PC-9 (cell line): Measurements from ENCODE around the gene TBC1D24. TPM values are rescaled to one million over a fixed set of nuclear protein-coding genes. Genes with fewer than 3 reads are reported as not detected.

Experiments used
- BruUV-seq: library from RNA; stranded (reverse); fragments of 400-500 nt; replicated peaks from 2 replicates; lab custom pipeline; 2021; lab: Mats Ljungman, UMichigan
- CTCF ChIA-PET: fragments of 300-600 bp; sonication (Branson Sonifier 250); formaldehyde crosslinking; loops from one replicate; lab custom pipeline; 2022; ENCODE audit warnings: antibody characterized with exemption; lab: Charles Lee
- POLR2A ChIA-PET: fragments of 300-600 bp; sonication (Branson Sonifier 250); formaldehyde crosslinking; loops from one replicate; lab custom pipeline; 2022; ENCODE audit warnings: antibody characterized with exemption; ENCODE audit not compliant: unreplicated experiment; lab: Charles Lee
- DNase-seq, 2 experiments: peaks; one replicate each; pipeline versions ENCODE4 v3.0.0 to v3.0.0-alpha.2; 2015 to 2022; ENCODE audit warnings: mixed read lengths in 1 of 2
- H2AFZ ChIP-seq: fragments of 200-600 bp; sonication (generic); 2 replicates; pipeline ENCODE4 v1.8.1; 2017; ENCODE audit warnings: antibody characterized with exemption
- H3F3A ChIP-seq: fragments of 200-600 bp; sonication (generic); 2 replicates; pipeline ENCODE4 v1.8.1; 2017; ENCODE audit warnings: antibody characterized with exemption, mild to moderate bottlenecking, low read depth; ENCODE audit not compliant: insufficient read depth
- H3K27ac ChIP-seq: fragments of 200-600 bp; sonication (generic); 2 replicates; pipeline ENCODE4 v1.6.1; 2016; ENCODE audit warnings: mixed run types
- H3K27me3 ChIP-seq: fragments of 200-600 bp; sonication (generic); 2 replicates; pipeline ENCODE4 v1.6.1; 2016; ENCODE audit warnings: low read depth, mixed run types; ENCODE audit not compliant: insufficient read depth
- H3K36me3 ChIP-seq: fragments of 200-600 bp; sonication (generic); 2 replicates; pipeline ENCODE4 v1.6.1; 2016; ENCODE audit warnings: low read depth, mixed run types
- H3K4me1 ChIP-seq: fragments of 200-600 bp; sonication (generic); replicated peaks from 2 replicates; pipeline ENCODE4 v1.6.1; 2016; ENCODE audit warnings: mixed run types; ENCODE audit not compliant: insufficient read depth
- H3K4me2 ChIP-seq: fragments of 200-600 bp; sonication (generic); 2 replicates; pipeline ENCODE4 v1.6.1; 2017; ENCODE audit warnings: mixed run types
- H3K4me3 ChIP-seq: fragments of 200-600 bp; sonication (generic); 2 replicates; pipeline ENCODE4 v1.6.1; 2016; ENCODE audit warnings: mixed run types
- H3K79me2 ChIP-seq: fragments of 200-600 bp; sonication (generic); 2 replicates; pipeline ENCODE4 v1.6.1; 2017; ENCODE audit warnings: low read depth, mixed run types
- H3K9me2 ChIP-seq: fragments of 200-600 bp; sonication (generic); 2 replicates; pipeline ENCODE4 v1.8.1; 2017; ENCODE audit warnings: mild to moderate bottlenecking; ENCODE audit not compliant: insufficient read depth
- H3K9me3 ChIP-seq: fragments of 200-600 bp; sonication (generic); 2 replicates; pipeline ENCODE4 v1.8.1; 2016; ENCODE audit warnings: low read depth; ENCODE audit not compliant: insufficient read depth
- H4K20me1 ChIP-seq: fragments of 200-600 bp; sonication (generic); 2 replicates; pipeline ENCODE4 v1.8.1; 2017; ENCODE audit not compliant: insufficient read depth
- EZH2 ChIP-seq: fragments of 200-600 bp; sonication (generic); IDR thresholded peaks from 2 replicates; pipeline ENCODE4 v1.8.0; 2017; ENCODE audit warnings: antibody characterized with exemption, low read depth
- intact Hi-C: fragments of 100-400 bp; cut with micrococcal nuclease; formaldehyde crosslinking; loops from one replicate; pipeline ENCODE4 v1.10.0; 2022; ENCODE audit not compliant: unreplicated experiment
- total RNA-seq: library from RNA; stranded (reverse); gene quantifications from 2 replicates; pipeline ENCODE4 v1.2.3, GENCODE V29; 2021
- TF ChIP-seq, protein P1 (sequence below): fragments of 200-600 bp; sonication (generic); conservative IDR thresholded peaks from 2 replicates; pipeline ENCODE4 v1.6.1; 2017; ENCODE audit warnings: mixed run types, antibody characterized with exemption, mild to moderate bottlenecking, moderate library complexity

Gene TBC1D24
- total RNA-seq, 1 experiment from 2014 or later = 30.0 TPM

DNA sequence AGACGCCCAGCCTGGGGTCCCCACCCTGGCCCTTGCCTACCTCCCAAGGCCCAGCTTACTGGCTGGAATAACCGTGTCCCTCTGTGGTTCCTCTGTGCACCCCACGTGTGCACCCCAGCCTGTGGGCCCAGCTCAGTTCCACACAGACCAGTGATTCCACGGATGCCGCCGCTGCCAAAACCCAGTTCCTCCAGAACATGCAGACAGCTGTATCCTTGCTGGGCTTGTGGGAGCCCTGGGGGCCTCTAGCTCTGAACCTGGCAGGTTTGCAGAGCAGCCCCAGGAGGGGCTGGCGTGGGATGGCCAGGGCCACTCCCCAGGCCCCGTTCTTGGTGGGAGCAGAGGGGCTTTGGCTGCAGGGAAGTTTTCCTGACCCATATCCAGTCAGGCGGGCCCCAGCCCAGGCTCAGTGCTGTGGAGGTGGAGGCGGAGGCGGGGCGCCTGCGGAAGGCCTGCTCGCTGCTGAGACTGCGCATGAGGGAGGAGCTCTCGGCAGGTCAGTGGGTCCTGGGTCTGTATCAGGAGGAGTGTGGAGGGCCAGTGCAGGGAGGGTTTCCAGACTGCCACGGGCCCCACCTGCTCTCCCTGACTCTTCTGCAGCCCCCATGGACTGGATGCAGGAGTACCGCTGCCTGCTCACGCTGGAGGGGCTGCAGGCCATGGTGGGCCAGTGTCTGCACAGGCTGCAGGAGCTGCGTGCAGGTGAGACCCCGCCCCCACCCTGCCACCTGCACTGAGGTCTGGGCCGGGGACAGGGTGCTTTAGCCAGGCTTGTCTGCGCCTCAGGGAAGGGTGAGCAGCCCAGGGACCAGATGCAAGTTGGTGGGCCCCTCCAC is 12.7 kb upstream of the TBC1D24 start:
- CTCF ChIA-PET = no interaction called here

DNA sequence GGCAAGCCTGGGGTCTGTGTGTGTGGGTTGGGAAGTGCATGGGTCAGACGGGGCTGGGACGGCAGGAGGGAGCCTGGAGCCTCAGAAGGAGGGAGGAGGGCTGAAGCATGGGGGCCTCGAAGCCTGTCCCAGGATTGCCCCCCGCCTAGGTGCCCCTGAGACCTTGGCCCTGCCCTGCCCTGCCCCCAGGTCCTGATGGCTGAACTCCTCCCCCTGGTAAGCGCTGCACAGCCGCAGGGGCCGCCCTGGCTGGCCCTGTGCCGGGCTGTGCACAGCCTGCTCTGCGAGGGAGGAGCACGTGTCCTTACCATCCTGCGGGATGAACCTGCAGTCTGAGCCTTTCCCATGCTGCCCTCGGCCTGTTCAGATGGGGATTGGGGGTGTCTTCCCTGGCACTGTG is 10.6 kb upstream of the TBC1D24 start:
- H3K4me3 ChIP-seq = no peak overlapping the region
- no peak overlapping the region for H3K4me2 ChIP-seq
- peaks cover 21% of the 10 kb centered on the region; the same call in 1 of the 2 replicates for H3F3A ChIP-seq
- no peaks in the 10 kb centered on the region for H3K9me2 ChIP-seq
- BruUV-seq = no TSS peak
- H3K27me3 ChIP-seq = no peaks in the 10 kb centered on the region
- DNase-seq = no peak
- intact Hi-C loops = no loop called here
- no peak for TF ChIP-seq EZH2
- TF ChIP-seq, protein P1, sequence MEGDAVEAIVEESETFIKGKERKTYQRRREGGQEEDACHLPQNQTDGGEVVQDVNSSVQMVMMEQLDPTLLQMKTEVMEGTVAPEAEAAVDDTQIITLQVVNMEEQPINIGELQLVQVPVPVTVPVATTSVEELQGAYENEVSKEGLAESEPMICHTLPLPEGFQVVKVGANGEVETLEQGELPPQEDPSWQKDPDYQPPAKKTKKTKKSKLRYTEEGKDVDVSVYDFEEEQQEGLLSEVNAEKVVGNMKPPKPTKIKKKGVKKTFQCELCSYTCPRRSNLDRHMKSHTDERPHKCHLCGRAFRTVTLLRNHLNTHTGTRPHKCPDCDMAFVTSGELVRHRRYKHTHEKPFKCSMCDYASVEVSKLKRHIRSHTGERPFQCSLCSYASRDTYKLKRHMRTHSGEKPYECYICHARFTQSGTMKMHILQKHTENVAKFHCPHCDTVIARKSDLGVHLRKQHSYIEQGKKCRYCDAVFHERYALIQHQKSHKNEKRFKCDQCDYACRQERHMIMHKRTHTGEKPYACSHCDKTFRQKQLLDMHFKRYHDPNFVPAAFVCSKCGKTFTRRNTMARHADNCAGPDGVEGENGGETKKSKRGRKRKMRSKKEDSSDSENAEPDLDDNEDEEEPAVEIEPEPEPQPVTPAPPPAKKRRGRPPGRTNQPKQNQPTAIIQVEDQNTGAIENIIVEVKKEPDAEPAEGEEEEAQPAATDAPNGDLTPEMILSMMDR = no peak
- H3K36me3 ChIP-seq = no peaks in the 10 kb centered on the region
- CTCF ChIA-PET = interaction anchor here (0.6 kb wide), 1 partner anchor 171 kb away, joined by 4 read pairs; no protein-coding TSS in a partner anchor
- H3K9me3 ChIP-seq = no peaks in the 10 kb centered on the region
- no peak overlapping the region for H2AFZ ChIP-seq
- H4K20me1 ChIP-seq = 0 out of 2 replicates have a peak, but pooled peaks cover 4% of the 10 kb centered on the region
- H3K4me1 ChIP-seq = peaks cover 33% of the 10 kb centered on the region
- H3K27ac ChIP-seq = no peak overlapping the region
- peaks cover 7% of the 10 kb centered on the region for H3K79me2 ChIP-seq
- POLR2A ChIA-PET = no interaction called here

More for the DNA sequence above, 12.7 kb upstream of the TBC1D24 start:
- Histone ChIP-seq H3K4me1 (peaks cover 19% of the 10 kb centered on the region), H3K9me3 (no peaks in the 10 kb centered on the region), H3F3A (peaks cover 39% of the 10 kb centered on the region), H3K27ac (no peak overlapping the region), H3K27me3 (no peaks in the 10 kb centered on the region), H3K9me2 (no peaks in the 10 kb centered on the region), H2AFZ (no peak overlapping the region), H3K79me2 (peaks cover 7% of the 10 kb centered on the region), H3K36me3 (no peaks in the 10 kb centered on the region), H3K4me3 (no peak overlapping the region), H4K20me1 (0 out of 2 replicates have a peak, but pooled peaks cover 4% of the 10 kb centered on the region), H3K4me2 (no peak overlapping the region)
- intact Hi-C loops = no loop called here
- no TSS peak for BruUV-seq
- POLR2A ChIA-PET = interaction anchor here (0.7 kb wide), 1 partner anchor 481 kb away, joined by 6 read pairs; the partner anchor contains the start of gene NOXO1
- TF ChIP-seq EZH2 = no peak
- TF ChIP-seq, protein P1 = no peak
- no peak for DNase-seq

DNA sequence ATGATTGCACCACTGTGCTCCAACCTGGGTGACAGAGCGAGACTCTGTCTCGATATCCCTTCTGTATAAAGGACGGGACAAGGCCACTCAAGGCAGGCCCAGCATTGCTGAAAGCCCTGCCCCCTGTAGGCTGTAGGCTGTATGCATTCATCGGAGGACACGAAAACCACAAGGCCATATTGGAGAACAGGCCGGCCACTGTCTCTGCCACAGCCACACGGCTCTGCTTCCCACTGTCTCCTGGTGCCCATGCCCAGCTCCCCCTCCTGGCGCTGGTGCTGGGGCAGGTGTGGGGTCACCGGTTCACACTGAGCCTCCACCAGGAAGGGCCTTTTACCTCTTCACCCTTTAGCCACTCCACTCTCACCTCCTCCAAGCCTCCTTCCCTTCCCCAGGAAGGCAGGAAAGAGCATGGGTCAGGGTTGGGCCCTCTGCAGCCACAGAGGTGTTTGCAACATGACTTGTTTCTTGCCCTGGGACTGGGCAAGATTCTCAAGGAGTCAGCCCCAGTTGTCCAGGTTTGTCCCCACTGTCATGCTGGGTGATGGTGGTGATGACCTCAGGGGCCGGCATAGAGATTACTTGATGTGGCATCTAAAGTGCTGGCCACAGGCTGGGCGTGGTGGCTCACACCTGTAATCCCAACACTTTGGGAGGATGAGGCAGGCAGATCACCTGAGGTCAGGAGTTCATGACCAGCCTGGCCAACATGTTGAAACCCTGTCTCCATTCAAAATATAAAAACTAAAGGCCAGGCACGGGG is 9.1 kb upstream of the TBC1D24 start:
- no TSS peak for BruUV-seq
- no peak for TF ChIP-seq EZH2
- TF ChIP-seq, protein P1 = no peak; the same call in 1 of the 2 replicates
- ChIA-PET CTCF (no interaction called here), POLR2A (no interaction called here)
- Histone ChIP-seq H3K79me2 (peaks cover 2% of the 10 kb centered on the region), H3K27ac (no peak overlapping the region), H3K4me1 (peaks cover 28% of the 10 kb centered on the region), H3K27me3 (no peaks in the 10 kb centered on the region), H3K36me3 (no peaks in the 10 kb centered on the region), H3K4me2 (no peak overlapping the region), H3K9me2 (no peaks in the 10 kb centered on the region), H3F3A (peaks cover 27% of the 10 kb centered on the region; the same call in 1 of the 2 replicates), H3K9me3 (no peaks in the 10 kb centered on the region), H3K4me3 (no peak overlapping the region), H4K20me1 (peaks cover 6% of the 10 kb centered on the region; the same call in 1 of the 2 replicates), H2AFZ (no peak overlapping the region)
- intact Hi-C loops = no loop called here
- no peak for DNase-seq
